Measurements from ENCODE around the gene IFITM1. TPM values are rescaled to one million over a fixed set of nuclear protein-coding genes. Genes with fewer than 3 reads are reported as not detected.
"Not testable (repeated sequence)": the region's sequence is repeated elsewhere in the genome, so short reads cannot be mapped to it uniquely, and the experiment has no call there.

IFITM1 gene
- total RNA-seq, 1 donor from 2014 or later = 128 TPM

DNA sequence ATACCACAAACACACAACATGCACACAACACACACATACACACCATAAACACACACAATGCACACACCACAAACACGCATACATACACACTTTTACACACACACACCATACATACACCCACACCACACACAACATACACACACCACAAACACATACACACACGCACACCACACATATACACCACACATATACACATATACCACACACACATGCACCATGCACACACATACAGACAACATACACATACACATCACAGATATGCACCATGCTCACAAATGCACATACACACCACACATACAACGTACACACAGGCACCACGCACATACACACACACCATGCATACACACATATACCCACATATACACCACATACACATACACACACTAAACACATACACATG lies 43.7 kb downstream of the IFITM1 start:
- DNase-seq (ENCODE audit: low spot score in 2 of 2, unreplicated experiment in 2 of 2) = no peak
- H3K4me3 Mint-ChIP-seq = no peak overlapping the region
- H3K36me3 Mint-ChIP-seq = no peaks in the 10 kb centered on the region
- TF ChIP-seq, protein P1, sequence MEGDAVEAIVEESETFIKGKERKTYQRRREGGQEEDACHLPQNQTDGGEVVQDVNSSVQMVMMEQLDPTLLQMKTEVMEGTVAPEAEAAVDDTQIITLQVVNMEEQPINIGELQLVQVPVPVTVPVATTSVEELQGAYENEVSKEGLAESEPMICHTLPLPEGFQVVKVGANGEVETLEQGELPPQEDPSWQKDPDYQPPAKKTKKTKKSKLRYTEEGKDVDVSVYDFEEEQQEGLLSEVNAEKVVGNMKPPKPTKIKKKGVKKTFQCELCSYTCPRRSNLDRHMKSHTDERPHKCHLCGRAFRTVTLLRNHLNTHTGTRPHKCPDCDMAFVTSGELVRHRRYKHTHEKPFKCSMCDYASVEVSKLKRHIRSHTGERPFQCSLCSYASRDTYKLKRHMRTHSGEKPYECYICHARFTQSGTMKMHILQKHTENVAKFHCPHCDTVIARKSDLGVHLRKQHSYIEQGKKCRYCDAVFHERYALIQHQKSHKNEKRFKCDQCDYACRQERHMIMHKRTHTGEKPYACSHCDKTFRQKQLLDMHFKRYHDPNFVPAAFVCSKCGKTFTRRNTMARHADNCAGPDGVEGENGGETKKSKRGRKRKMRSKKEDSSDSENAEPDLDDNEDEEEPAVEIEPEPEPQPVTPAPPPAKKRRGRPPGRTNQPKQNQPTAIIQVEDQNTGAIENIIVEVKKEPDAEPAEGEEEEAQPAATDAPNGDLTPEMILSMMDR (IDR thresholded peaks at IDR 0.05; ENCODE audit: unreplicated experiment) = no peak
- no peak overlapping the region for H3K27ac Mint-ChIP-seq
- H3K4me1 Mint-ChIP-seq = peaks cover 24% of the 10 kb centered on the region
- peaks cover 2% of the 10 kb centered on the region for H3K27me3 Mint-ChIP-seq (ENCODE audit: low read depth)
- H3K9me3 Mint-ChIP-seq = peaks cover 6% of the 10 kb centered on the region

DNA sequence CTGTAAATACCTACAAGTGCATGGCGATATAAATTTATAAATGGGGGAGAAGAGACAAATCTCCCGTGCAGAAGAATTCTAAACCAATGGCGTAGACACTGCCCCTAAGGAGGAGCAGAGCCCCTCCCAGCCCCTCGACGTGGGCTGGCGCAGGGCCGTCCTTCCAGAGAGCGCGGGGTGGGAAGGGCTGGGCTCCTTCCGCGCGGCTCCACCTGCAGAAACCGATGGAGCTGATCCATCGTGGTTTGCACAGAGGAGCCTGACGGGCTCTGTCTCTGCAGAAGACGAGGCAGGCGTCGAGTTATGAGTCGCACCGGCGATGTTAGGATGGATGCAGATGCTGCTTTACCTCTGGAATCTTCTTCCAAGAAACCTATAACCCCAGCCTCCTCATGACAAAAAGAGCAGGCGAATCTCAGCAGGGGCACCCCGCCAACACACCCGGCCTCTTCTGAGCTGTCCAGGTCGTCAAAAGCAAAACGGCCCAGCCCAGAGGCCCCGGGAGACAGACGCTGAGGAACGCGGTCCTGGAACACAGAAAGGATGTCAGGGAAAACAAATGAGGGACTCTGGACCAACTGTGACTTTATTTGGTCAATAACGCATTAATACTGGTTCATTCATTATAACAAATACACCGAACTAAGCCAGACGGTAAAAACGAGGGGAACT lies 44.4 kb downstream of the IFITM1 start:
- no peak for DNase-seq (ENCODE audit: low spot score in 2 of 2, unreplicated experiment in 2 of 2)
- no peaks in the 10 kb centered on the region for H3K36me3 Mint-ChIP-seq
- H3K9me3 Mint-ChIP-seq = peaks cover 6% of the 10 kb centered on the region

DNA sequence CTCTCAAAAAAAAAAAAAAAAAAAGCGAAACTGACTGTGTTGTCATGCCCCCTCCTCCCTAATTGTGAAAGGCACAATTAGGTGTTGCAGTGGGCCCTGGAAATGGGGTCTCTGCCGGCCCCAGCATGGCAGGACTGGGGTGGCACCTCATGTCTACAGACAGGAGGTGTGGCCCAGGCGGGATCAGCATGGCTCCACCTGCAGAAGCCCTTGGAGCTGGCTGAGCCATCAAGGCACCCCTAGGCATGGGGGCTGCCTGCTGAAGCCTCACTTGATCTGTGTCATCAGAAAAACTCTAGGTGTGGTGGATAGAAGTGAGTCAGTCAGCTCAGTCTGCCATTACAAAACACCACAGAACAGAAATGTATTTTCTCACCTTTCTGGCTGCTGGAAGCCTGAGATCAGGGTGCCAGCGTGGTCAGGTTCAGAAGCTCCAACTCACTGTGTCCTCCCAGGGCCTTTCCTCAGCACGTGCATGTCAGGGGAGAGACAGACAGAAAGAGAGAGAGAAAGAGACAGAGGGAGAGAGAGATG lies 45.4 kb downstream of the IFITM1 start:
- Mint-ChIP-seq H3K4me3 (no peak overlapping the region), H3K36me3 (no peaks in the 10 kb centered on the region), H3K27me3 (ENCODE audit: low read depth) (peaks cover 2% of the 10 kb centered on the region), H3K4me1 (peaks cover 10% of the 10 kb centered on the region), H3K27ac (no peak overlapping the region), H3K9me3 (peaks cover 6% of the 10 kb centered on the region)
- TF ChIP-seq, protein P1 (IDR thresholded peaks at IDR 0.05; ENCODE audit: unreplicated experiment) = no peak
- DNase-seq (ENCODE audit: low spot score in 2 of 2, unreplicated experiment in 2 of 2) = no peak

More for the DNA sequence above, 44.4 kb downstream of the IFITM1 start:
- TF ChIP-seq, protein P1 (IDR thresholded peaks at IDR 0.05; ENCODE audit: unreplicated experiment) = no peak
- Mint-ChIP-seq H3K27me3 (ENCODE audit: low read depth) (peaks cover 2% of the 10 kb centered on the region), H3K27ac (no peak overlapping the region), H3K4me3 (no peak overlapping the region), H3K4me1 (peaks cover 17% of the 10 kb centered on the region)

DNA sequence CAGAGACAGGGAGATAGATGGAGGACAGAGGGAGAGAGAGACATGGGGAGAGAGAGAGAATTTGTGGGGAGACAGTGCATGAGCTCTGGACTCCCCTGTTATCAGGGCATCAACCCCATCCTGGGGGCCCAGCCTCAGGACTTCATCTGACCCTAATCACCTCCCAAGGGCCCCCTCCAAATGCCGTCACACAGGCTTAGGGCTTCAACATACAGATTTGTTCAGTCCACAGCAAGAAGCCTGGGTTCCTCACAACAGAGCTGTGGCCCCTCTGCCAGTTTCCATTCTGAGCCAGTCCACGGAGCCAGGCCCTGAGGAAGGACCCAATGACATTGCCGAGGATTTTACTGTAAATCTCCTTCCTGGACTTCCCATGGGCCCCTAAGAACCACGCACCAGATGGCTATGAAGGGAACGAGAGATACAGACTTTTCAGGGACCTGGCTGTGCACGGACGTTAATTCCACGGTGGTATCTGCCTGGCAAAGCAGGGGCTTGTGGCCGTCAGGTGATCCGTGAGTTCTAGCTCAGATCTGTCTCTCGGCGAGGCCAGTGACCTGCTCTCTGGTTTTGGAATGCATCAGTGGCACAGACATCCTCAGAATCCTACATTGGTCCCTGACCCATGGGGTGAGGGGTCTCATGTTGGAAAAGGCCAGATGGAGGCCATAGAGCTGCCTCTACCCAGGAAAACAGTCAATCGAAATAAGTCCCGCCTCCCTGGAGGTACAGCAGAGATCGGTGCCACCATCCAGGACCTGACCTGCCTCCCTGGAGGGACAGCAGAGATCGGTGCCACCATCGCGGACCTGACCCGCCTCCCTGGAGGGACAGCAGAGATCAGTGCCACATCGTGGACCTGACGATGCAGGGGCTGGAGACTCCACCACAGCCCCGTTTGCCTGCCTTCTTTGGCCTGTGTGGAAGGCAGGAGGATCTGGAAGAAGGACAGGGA lies 46.8 kb downstream of the IFITM1 start:
- DNase-seq (ENCODE audit: low spot score in 2 of 2, unreplicated experiment in 2 of 2) = no peak
- peaks cover 6% of the 10 kb centered on the region for H3K9me3 Mint-ChIP-seq
- TF ChIP-seq, protein P1 (IDR thresholded peaks at IDR 0.05; ENCODE audit: unreplicated experiment) = no peak
- no peaks in the 10 kb centered on the region for H3K4me1 Mint-ChIP-seq
- no peaks in the 10 kb centered on the region for H3K36me3 Mint-ChIP-seq
- peaks cover 5% of the 10 kb centered on the region for H3K27me3 Mint-ChIP-seq (ENCODE audit: low read depth)
- no peak overlapping the region for H3K27ac Mint-ChIP-seq
- no peak overlapping the region for H3K4me3 Mint-ChIP-seq

DNA sequence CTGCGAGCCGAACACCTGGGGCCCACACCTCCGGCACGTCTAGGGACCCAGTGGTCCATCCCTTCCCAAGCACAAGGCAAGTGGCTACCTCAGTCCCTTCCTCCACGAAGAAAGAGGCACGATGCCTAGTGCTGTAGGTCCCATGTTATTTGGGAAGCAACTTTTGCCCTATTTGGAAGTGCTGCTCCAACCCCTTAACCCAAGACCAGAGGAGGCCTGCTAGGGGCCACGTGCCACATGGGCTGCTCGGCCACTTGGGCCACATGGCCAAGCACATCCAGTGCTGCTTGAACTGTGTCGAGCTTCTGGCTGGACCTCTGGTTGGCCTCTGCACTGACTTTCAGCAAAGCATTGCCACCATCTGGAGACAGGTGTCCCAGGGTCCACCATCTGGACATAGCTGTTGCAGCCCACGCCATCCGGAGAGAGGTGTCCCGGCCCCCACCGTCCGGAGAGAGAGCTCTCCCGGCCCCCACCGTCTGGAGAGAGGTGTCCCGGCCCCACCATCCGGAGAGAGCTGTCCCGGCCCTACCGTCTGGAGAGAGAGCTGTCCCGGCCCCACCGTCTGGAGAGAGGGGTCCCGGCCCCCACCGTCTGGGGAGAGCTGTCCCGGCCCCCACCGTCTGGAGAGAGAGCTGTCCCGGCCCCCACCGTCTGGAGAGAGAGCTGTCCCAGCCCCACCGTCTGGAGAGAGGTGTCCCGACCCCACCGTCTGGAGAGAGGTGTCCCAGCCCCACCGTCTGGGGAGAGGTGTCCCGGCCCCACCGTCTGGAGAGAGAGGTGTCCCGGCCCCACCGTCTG lies 49.0 kb downstream of the IFITM1 start:
- peaks cover under 1% of the 10 kb centered on the region for H3K4me1 Mint-ChIP-seq
- H3K27me3 Mint-ChIP-seq (ENCODE audit: low read depth) = peaks cover 10% of the 10 kb centered on the region
- no peak overlapping the region for H3K27ac Mint-ChIP-seq
- no peak overlapping the region for H3K4me3 Mint-ChIP-seq
- no peaks in the 10 kb centered on the region for H3K36me3 Mint-ChIP-seq
- TF ChIP-seq, protein P1 (IDR thresholded peaks at IDR 0.05; ENCODE audit: unreplicated experiment) = no peak
- H3K9me3 Mint-ChIP-seq = peaks cover 6% of the 10 kb centered on the region
- no peak for DNase-seq (ENCODE audit: low spot score in 2 of 2, unreplicated experiment in 2 of 2)

DNA sequence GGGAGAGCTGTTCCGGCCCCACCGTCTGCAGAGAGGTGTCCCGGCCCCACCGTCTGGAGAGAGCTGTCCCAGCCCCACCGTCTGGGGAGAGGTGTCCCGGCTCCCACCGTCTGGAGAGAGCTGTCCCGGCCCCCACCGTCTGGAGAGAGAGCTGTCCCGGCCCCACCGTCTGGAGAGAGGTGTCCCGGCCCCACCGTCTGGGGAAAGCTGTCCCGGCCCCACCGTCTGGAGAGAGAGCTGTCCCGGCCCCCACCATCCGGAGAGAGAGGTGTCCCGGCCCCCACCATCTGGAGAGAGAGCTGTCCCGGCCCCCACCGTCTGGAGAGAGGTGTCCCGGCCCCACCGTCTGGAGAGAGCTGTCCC lies 49.6 kb downstream of the IFITM1 start:
- DNase-seq (ENCODE audit: low spot score in 2 of 2, unreplicated experiment in 2 of 2); H3K36me3 Mint-ChIP-seq; H3K4me3 Mint-ChIP-seq; H3K27ac Mint-ChIP-seq; H3K4me1 Mint-ChIP-seq; H3K9me3 Mint-ChIP-seq; H3K27me3 Mint-ChIP-seq (ENCODE audit: low read depth): not testable (repeated sequence)
